ENCODE results near the gene AGRP.

AGRP gene

GRCh38 chr16:67463059-67463458, 20.3 kb downstream of the AGRP start:
- DNase-seq, result no peak

- DNase-seq, result no peak
Observed at GRCh38 chr16:67462279-67462655, 21.1 kb downstream of the AGRP start.

GRCh38 chr16:67461600-67462278, 21.6 kb downstream of the AGRP start:
- DNase-seq, result no peak

- no peak for DNase-seq
Observed at GRCh38 chr16:67460961-67461360, 22.4 kb downstream of the AGRP start.

GRCh38 chr16:67460168-67460567, 23.2 kb downstream of the AGRP start:
- no peak for DNase-seq

GRCh38 chr16:67459861-67460150, 23.5 kb downstream of the AGRP start:
- DNase-seq, result no peak

GRCh38 chr16:67459066-67459860, 24.1 kb downstream of the AGRP start:
- DNase-seq, result peak; percentile 15

- peak; percentile 75 for DNase-seq
Observed at GRCh38 chr16:67458121-67458641, 25.2 kb downstream of the AGRP start.

- DNase-seq, result peak; percentile 15
Observed at GRCh38 chr16:67457611-67458010, 25.7 kb downstream of the AGRP start.

GRCh38 chr16:67456391-67457081, 26.8 kb downstream of the AGRP start:
- peak; percentile 23 for DNase-seq

GRCh38 chr16:67454852-67455251, 28.5 kb downstream of the AGRP start:
- DNase-seq, result no peak

GRCh38 chr16:67454104-67454503, 29.2 kb downstream of the AGRP start:
- no peak for DNase-seq

- no peak for DNase-seq
Observed at GRCh38 chr16:67451704-67452435, 31.5 kb downstream of the AGRP start.

GRCh38 chr16:67451061-67451703, 32.2 kb downstream of the AGRP start:
- DNase-seq, result no peak

GRCh38 chr16:67449739-67450138, 33.6 kb downstream of the AGRP start:
- no peak for DNase-seq

- DNase-seq, result no peak
Observed at GRCh38 chr16:67449336-67449735, 34.0 kb downstream of the AGRP start.

- no peak for DNase-seq
Observed at GRCh38 chr16:67448580-67448979, 34.8 kb downstream of the AGRP start.

- peak; percentile 44 for DNase-seq
Observed at GRCh38 chr16:67447508-67448076, 35.8 kb downstream of the AGRP start.

- DNase-seq, result no peak
Observed at GRCh38 chr16:67446968-67447507, 36.3 kb downstream of the AGRP start.

GRCh38 chr16:67445913-67446907, 37.1 kb downstream of the AGRP start:
- DNase-seq, result no peak

Data from fibroblast of skin of scalp (primary cell).